GM18502 (cell line): ENCODE results near the gene SF3B3.

Experiments
- ATAC-seq: cut with Tn5 transposase; IDR thresholded peaks from one replicate; pipeline ENCODE4 v1.9.1; 2021; ENCODE audit warnings: mild to moderate bottlenecking; ENCODE audit not compliant: unreplicated experiment, poor library complexity

SF3B3 gene

GRCh38 chr16:70523743-70524398, at the start of gene SF3B3:
TSS of gene SF3B3 (plus strand) at chr16:70523816. CDS start at chr16:70526657, 2,841 bp downstream.
- peak; percentile 49 for ATAC-seq

GRCh38 chr16:70474320-70475053, 49.1 kb upstream of the SF3B3 start:
- ATAC-seq, result no peak

GRCh38 chr16:70475054-70475871, 48.4 kb upstream of the SF3B3 start:
- ATAC-seq, result no peak

- peak; percentile 89 for ATAC-seq
Observed at GRCh38 chr16:70476272-70477020, 47.2 kb upstream of the SF3B3 start.

- no peak for ATAC-seq
Observed at GRCh38 chr16:70478169-70478568, 45.4 kb upstream of the SF3B3 start.

DNA sequence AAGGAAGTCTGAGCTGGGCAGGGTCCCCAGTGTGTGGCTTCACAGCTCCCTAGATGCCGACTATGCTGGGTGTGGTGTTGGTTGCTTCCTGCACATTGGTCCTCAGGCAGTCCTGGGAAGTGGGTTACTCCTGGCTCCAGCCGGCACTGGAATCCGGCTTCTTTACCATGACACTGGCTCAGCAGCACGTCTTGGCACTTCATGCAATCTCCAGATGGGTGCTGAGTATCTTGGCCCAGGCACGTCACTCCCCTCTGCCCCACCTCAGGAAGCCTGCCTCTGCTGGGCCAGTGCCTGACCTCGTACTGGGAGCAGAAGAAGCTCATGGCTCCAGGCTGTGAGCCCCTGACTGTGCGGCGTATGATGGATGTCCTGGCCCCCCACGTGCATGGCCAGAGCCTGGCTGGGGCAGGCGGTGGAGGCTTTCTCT, 44.7 kb upstream of the SF3B3 start:
- ATAC-seq, result no peak

GRCh38 chr16:70480127-70481105, 43.2 kb upstream of the SF3B3 start:
- ATAC-seq, result no peak

- no peak for ATAC-seq
Observed at GRCh38 chr16:70481929-70482536, 41.6 kb upstream of the SF3B3 start.

- ATAC-seq, result no peak
Observed at GRCh38 chr16:70482624-70483023, 41.0 kb upstream of the SF3B3 start.

- ATAC-seq, result no peak
Observed at GRCh38 chr16:70483426-70483825, 40.2 kb upstream of the SF3B3 start.

GRCh38 chr16:70484867-70485266, 38.7 kb upstream of the SF3B3 start:
- no peak for ATAC-seq

DNA sequence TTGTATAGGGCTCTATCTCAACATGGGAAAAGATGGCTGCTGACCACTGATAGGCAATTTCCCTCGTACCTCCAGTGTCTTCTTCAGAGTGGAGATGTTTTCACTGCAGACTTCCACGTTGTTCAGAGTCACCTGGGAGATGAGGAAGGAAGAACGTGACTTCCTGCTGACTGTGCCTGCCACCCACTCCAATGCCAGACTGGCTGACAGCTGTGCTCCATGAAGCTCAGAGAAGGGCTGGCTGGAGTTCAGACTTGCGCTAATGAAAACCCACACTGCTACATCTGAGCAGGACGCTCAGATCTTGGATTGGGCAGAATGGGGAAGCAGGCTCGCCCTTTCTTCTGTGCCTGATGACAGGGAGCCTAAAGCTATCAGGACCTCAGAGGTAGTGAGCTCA, 33.4 kb upstream of the SF3B3 start:
- ATAC-seq, result no peak

- ATAC-seq, result no peak
Observed at GRCh38 chr16:70493802-70494201, 29.8 kb upstream of the SF3B3 start.

- ATAC-seq, result no peak
Observed at GRCh38 chr16:70494202-70494770, 29.3 kb upstream of the SF3B3 start.

DNA sequence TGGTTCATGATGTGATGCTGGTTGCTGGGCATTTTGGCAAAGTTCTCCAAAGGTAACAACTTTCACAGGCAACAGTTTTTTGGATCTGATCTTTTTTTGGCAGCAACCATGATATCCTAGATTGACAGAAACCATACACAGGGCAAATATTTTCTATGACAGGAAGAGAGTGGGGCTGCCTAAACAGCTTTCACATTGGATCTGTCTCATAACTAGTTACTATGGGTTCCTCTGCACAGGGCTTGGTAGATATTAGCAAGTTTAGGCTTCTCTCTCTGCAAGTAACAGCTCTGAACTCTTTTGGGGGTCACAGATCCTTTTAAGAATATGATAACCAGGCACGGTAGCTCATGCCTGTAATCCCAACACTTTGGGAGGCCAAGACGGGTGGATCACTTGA, 28.8 kb upstream of the SF3B3 start:
- ATAC-seq, result no peak

- ATAC-seq, result no peak
Observed at GRCh38 chr16:70495425-70496182, 28.0 kb upstream of the SF3B3 start.

DNA sequence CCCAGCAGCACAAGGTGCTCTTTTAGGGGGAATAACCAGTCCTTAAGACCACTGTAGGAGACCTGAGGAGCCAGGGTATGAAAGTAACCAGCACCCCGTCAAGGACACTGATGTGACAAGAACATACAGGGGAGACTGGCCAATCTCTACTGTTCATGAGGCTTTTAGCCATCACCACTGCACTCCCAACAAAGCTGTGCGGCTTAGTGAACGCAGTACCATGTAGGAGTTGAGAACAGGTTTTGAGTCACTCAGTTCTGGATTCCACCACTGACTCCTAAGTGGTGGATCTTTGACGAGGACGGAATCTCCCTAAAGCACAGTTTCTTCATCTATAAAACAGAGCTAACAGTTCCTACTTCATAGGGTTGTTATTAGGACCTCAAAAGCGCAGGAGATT, 27.1 kb upstream of the SF3B3 start:
- ATAC-seq, result no peak

DNA sequence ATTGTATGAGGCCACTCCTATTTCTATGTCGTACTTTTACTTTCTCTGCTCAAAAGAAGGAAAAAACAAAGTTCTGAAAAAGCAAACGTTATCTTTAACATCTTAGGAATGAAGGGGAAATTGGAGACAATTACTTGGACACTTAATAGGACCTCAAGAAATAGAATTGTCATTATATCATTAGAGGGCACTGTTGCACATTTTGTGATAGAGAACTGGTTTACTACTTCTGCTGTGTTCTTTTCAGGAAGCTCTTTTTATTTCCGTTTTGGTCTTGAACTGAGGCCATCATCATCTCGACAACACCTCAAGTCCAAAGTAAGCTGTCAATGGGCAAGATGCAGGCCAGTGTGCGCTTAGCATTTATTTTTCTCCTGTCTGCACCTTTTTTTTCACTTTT, 14.9 kb upstream of the SF3B3 start:
- no peak for ATAC-seq
